Measurements from ENCODE around the gene ARL6IP6. TPM values are rescaled to one million over a fixed set of nuclear protein-coding genes. Genes with fewer than 3 reads are reported as not detected.
A peak's percentile ranks its signal among the peaks of the same experiment; 100 is the strongest.

ARL6IP6 gene
- total and polyA plus RNA-seq, 2 of the 13 experiments (the other 11 are each of a cell fraction or from before 2014, with no cell fraction given) = 45.0 to 65.9 TPM

GRCh38 chr2:152718076-152718908, at the start of gene ARL6IP6 (continued):
- TF ChIP-seq STAT6 (CRISPR knock-in tag; IDR thresholded peaks at IDR 0.05; ENCODE audit: borderline replicate concordance) (0 out of 2 replicates have a peak, but pooled peaks have one; percentile 82), KDM2A (CRISPR knock-in tag; IDR thresholded peaks at IDR 0.05; ENCODE audit: borderline replicate concordance, low read depth) (peak; percentile 93), PAXIP1 (CRISPR knock-in tag; conservative IDR thresholded peaks at IDR 0.05) (peak; percentile 32), ZBTB10 (CRISPR knock-in tag; IDR thresholded peaks at IDR 0.05; ENCODE audit: borderline replicate concordance) (peak; percentile 84; the same call in 1 of the 2 replicates), EHMT2 (IDR thresholded peaks at IDR 0.05; ENCODE audit: borderline replicate concordance, low read depth, low read length) (no peak), ATF4 (CRISPR knock-in tag; IDR thresholded peaks at IDR 0.05) (peak in 1 of 2 experiments; percentile 64; a peak in 2 of 4 replicates), ZBTB8A (CRISPR knock-in tag; IDR thresholded peaks at IDR 0.05; ENCODE audit: borderline replicate concordance, low read depth) (no peak), ZNF264 (CRISPR knock-in tag; IDR thresholded peaks at IDR 0.05) (no peak; the same call in 1 of the 2 replicates), HNF1A (IDR thresholded peaks at IDR 0.05; ENCODE audit: low read depth) (0 out of 2 replicates have a peak, but pooled peaks have one; percentile 47), HNF1A (CRISPR knock-in tag; IDR thresholded peaks at IDR 0.05; ENCODE audit: borderline replicate concordance) (peak; percentile 6; the same call in 1 of the 2 replicates)
